Endodermal cell (in vitro differentiated cells): ENCODE data around the gene CACNA1E. TPM values are rescaled to one million over a fixed set of nuclear protein-coding genes. Genes with fewer than 3 reads are reported as not detected.

ENCODE experiments used
- DNase-seq: peaks from one replicate; pipeline ENCODE4 v3.0.0-alpha.2; 2017
- H3K27ac ChIP-seq: 2 replicates; pipeline ENCODE4 v1.5.1; 2013; ENCODE audit warnings: mild to moderate bottlenecking, low read depth, low read length, moderate library complexity
- H3K27me3 ChIP-seq: 2 replicates; pipeline ENCODE4 v1.6.1; 2013; ENCODE audit warnings: mild to moderate bottlenecking, low read length, moderate library complexity; ENCODE audit not compliant: insufficient read depth, control insufficient read depth, poor library complexity, severe bottlenecking
- H3K36me3 ChIP-seq: 2 replicates; pipeline ENCODE4 v1.7.0; 2013; ENCODE audit warnings: mild to moderate bottlenecking, low read length, moderate library complexity; ENCODE audit not compliant: control insufficient read depth, insufficient read depth
- H3K4me1 ChIP-seq: one replicate; pipeline ENCODE4 v1.7.0; 2013; ENCODE audit warnings: low read length; ENCODE audit not compliant: control insufficient read depth, insufficient read depth
- H3K4me3 ChIP-seq: 2 replicates; pipeline ENCODE4 v1.5.1; 2013; ENCODE audit warnings: mild to moderate bottlenecking, low read length, moderate library complexity
- H3K9ac ChIP-seq: 2 replicates; pipeline ENCODE4 v1.6.1; 2013; ENCODE audit warnings: mild to moderate bottlenecking, low read length, moderate library complexity; ENCODE audit not compliant: poor library complexity, severe bottlenecking; ENCODE audit errors: extremely low read depth
- H3K9me3 ChIP-seq: 2 replicates; pipeline ENCODE4 v1.6.1; 2013; ENCODE audit warnings: mild to moderate bottlenecking, low read length, moderate library complexity; ENCODE audit not compliant: control insufficient read depth
- H3K27ac Mint-ChIP-seq: 2 replicates; pipeline ENCODE4 v1.8.0; 2020; ENCODE audit warnings: mixed read lengths
- H3K27me3 Mint-ChIP-seq: 2 replicates; pipeline ENCODE4 v1.8.0; 2021; ENCODE audit warnings: mild to moderate bottlenecking, mixed read lengths; ENCODE audit not compliant: insufficient read depth
- H3K36me3 Mint-ChIP-seq: 2 replicates; pipeline ENCODE4 v1.8.0; 2020; ENCODE audit warnings: low read depth, mixed read lengths
- H3K4me1 Mint-ChIP-seq: 2 replicates; pipeline ENCODE4 v1.8.0; 2020; ENCODE audit warnings: mixed read lengths
- H3K4me3 Mint-ChIP-seq: 2 replicates; pipeline ENCODE4 v1.8.0; 2020; ENCODE audit warnings: mild to moderate bottlenecking, moderate library complexity, mixed read lengths
- H3K9me3 Mint-ChIP-seq: 2 replicates; pipeline ENCODE4 v1.8.0; 2020; ENCODE audit warnings: mild to moderate bottlenecking, mixed read lengths
- WGBS, 2 experiments: methylation state at CpG; one replicate each; pipeline versions ENCODE4 v1.1.5 to v1.1.7; 2013; ENCODE audit warnings: missing lambda C conversion rate in 2 of 2, mixed read lengths in 1 of 2; ENCODE audit not compliant: insufficient coverage in 1 of 2, insufficient read length in 1 of 2; 5-methylcytosine and 5-hydroxymethylcytosine counted together
- total RNA-seq, 2 donors: library from RNA; stranded (reverse); fragmentation: NEBNext Ultra II Directional in 1 of 2; extraction: Animal tissue kit (Norgen Biotek cat#: 25700) in 1 of 2; gene quantifications; 2 replicates in 1 of 2; 3 replicates in 1 of 2; pipeline ENCODE4 v1.2.1, GENCODE V29; 2021
- TF ChIP-seq, protein P1 (sequence below): fragments of 200-600 bp; sonication (generic); conservative IDR thresholded peaks from 2 replicates; pipeline ENCODE4 v1.5.0; 2021; ENCODE audit warnings: antibody characterized with exemption, mild to moderate bottlenecking

The CACNA1E gene
- total RNA-seq, 2 donors from 2014 or later, result 4.7 to 5.8 TPM

DNA sequence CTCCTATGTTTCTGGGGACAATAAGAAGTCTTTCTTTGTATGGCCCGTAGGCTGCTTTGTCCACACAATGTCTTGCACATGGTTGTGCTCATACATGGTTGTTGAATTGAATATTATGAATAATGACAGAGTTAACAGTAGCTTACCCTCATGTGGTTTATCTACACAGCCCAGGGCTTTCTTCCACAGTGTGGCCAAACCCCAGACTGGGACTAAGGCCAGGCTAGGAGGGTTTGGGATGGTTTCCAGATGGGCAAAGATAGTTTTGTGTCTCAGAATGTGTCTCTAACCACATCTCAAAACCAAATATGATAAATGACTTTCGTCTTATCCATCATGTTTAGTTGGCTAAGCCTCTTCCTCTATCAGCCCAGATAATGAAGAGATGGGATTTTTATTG is 65.2 kb downstream of the CACNA1E start:
- no peak overlapping the region for H3K27ac ChIP-seq
- Mint-ChIP-seq H3K4me1 (no peaks in the 10 kb centered on the region), H3K27me3 (peaks cover 34% of the 10 kb centered on the region), H3K9me3 (no peaks in the 10 kb centered on the region), H3K36me3 (no peaks in the 10 kb centered on the region), H3K27ac (no peak overlapping the region), H3K4me3 (no peak overlapping the region)
- no peaks in the 10 kb centered on the region for H3K36me3 ChIP-seq
- no peaks in the 10 kb centered on the region for H3K9me3 ChIP-seq
- TF ChIP-seq, protein P1, sequence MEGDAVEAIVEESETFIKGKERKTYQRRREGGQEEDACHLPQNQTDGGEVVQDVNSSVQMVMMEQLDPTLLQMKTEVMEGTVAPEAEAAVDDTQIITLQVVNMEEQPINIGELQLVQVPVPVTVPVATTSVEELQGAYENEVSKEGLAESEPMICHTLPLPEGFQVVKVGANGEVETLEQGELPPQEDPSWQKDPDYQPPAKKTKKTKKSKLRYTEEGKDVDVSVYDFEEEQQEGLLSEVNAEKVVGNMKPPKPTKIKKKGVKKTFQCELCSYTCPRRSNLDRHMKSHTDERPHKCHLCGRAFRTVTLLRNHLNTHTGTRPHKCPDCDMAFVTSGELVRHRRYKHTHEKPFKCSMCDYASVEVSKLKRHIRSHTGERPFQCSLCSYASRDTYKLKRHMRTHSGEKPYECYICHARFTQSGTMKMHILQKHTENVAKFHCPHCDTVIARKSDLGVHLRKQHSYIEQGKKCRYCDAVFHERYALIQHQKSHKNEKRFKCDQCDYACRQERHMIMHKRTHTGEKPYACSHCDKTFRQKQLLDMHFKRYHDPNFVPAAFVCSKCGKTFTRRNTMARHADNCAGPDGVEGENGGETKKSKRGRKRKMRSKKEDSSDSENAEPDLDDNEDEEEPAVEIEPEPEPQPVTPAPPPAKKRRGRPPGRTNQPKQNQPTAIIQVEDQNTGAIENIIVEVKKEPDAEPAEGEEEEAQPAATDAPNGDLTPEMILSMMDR, result no peak
- no peaks in the 10 kb centered on the region for H3K4me1 ChIP-seq
- 96% methylated on average over 2 of the region's 2 CpGs; no CpG with 5 or more reads in 1 of the 2 experiments for WGBS, 2 experiments
- DNase-seq, result no peak
- H3K9ac ChIP-seq, result no peak overlapping the region
- peaks cover 18% of the 10 kb centered on the region for H3K27me3 ChIP-seq
- no peak overlapping the region for H3K4me3 ChIP-seq

DNA sequence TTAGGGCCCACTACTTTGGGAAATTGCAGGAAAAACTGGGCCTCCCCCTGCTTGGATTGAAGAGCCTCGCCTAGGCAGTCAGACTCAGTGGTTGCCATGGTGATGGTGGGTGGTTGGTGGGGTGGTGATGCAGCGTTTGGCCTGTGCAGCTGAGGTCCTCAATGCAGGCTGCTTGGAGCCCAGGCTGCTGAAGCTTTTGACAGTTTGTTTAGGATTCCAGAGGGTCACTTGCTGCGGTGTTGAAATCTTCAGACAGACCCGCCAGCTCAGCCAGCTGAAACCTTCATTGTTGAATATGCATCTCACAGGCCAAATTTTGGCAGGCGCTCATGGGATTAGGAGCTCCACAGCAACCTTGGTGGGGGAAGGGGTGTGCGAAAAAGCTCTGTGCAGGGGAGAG is 67.9 kb downstream of the CACNA1E start:
- Mint-ChIP-seq H3K27me3 (peaks cover 26% of the 10 kb centered on the region), H3K27ac (no peak overlapping the region), H3K9me3 (no peaks in the 10 kb centered on the region), H3K4me3 (no peak overlapping the region), H3K36me3 (no peaks in the 10 kb centered on the region), H3K4me1 (no peaks in the 10 kb centered on the region)
- WGBS, 2 experiments, result 77 to 83% methylated on average over 3 to 6 of the region's 6 CpGs
- Histone ChIP-seq H3K9ac (no peak overlapping the region), H3K9me3 (no peaks in the 10 kb centered on the region), H3K27ac (peak overlapping the region; percentile 53), H3K27me3 (peaks cover 35% of the 10 kb centered on the region), H3K4me1 (no peaks in the 10 kb centered on the region), H3K4me3 (no peak overlapping the region), H3K36me3 (no peaks in the 10 kb centered on the region)
- DNase-seq, result no peak
- TF ChIP-seq, protein P1, result no peak

DNA sequence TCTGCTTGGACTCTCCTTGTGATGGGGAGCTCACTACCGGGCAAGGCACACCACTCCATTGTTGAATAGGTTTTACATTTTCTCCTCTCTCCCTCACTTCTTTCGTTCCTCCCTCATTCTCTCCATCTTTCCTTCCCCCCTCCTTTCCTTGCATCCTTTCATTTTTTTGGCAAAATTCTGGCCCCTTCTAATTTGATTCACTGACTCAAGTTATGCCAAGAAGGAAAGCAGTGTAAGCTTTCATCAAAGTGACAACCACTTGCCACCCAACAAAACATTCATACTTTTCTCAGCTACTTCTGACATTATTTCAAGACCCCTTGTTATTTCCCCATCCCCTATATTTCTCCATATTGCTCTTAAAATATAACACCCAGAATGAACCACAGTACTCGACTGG is 68.4 kb downstream of the CACNA1E start:
- TF ChIP-seq, protein P1, result no peak
- Histone ChIP-seq H3K36me3 (no peaks in the 10 kb centered on the region), H3K4me1 (no peaks in the 10 kb centered on the region), H3K27ac (peak overlapping the region; percentile 53), H3K9ac (no peak overlapping the region), H3K4me3 (no peak overlapping the region), H3K27me3 (peaks cover 37% of the 10 kb centered on the region), H3K9me3 (no peaks in the 10 kb centered on the region)
- peaks cover 23% of the 10 kb centered on the region for H3K27me3 Mint-ChIP-seq
- H3K27ac Mint-ChIP-seq, result no peak overlapping the region
- H3K4me1 Mint-ChIP-seq, result no peaks in the 10 kb centered on the region
- 90 to 96% methylated on average over 3 of the region's 3 CpGs for WGBS, 2 experiments
- DNase-seq, result no peak
- no peaks in the 10 kb centered on the region for H3K9me3 Mint-ChIP-seq
- no peak overlapping the region for H3K4me3 Mint-ChIP-seq
- no peaks in the 10 kb centered on the region for H3K36me3 Mint-ChIP-seq
